D721Med (cell line): ENCODE results near the gene TF.
"Not testable (repeated sequence)": the region's sequence is repeated elsewhere in the genome, so short reads cannot be mapped to it uniquely, and the experiment has no call there.

Experiments used
- DNase-seq: peaks from one replicate; pipeline ENCODE4 v3.0.0; 2011; ENCODE audit warnings: low spot score; ENCODE audit not compliant: insufficient read length
- FAIRE-seq: peaks from 2 replicates; lab custom pipeline; 2011; peaks lifted over from hg19 to GRCh38; lab: Jason Lieb, UNC
- CTCF ChIP-seq: IDR thresholded peaks from 2 replicates; pipeline ENCODE4 v1.5.1; 2012; ENCODE audit warnings: mild to moderate bottlenecking, control low read depth; ENCODE audit not compliant: insufficient read depth; ENCODE audit errors: missing control alignments

The TF gene

DNA sequence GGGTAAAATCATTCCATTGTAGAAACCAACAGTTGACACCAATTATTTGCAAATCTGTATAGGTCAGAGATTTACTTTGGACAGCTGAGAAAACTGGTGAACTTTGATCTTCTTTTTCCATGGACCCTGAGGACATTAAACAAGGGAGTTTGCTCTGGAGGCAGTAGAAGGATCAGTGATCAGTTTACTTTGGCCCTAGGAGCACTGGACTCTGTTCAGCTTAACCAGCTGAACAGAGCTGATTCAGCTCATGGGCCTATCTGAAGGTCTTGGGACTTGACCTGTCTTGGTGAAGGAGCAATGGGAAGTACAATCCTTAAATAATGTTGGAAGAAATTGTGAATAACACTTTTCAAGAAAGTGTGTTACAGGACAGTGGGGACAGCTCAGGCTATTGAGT lies 15.2 kb upstream of the TF start:
- DNase-seq (no peak), FAIRE-seq (no peak)
- no peak for TF ChIP-seq CTCF

GRCh38 chr3:133732231-133732630 lies 14.0 kb upstream of the TF start:
- not testable (repeated sequence) for FAIRE-seq, DNase-seq

DNA sequence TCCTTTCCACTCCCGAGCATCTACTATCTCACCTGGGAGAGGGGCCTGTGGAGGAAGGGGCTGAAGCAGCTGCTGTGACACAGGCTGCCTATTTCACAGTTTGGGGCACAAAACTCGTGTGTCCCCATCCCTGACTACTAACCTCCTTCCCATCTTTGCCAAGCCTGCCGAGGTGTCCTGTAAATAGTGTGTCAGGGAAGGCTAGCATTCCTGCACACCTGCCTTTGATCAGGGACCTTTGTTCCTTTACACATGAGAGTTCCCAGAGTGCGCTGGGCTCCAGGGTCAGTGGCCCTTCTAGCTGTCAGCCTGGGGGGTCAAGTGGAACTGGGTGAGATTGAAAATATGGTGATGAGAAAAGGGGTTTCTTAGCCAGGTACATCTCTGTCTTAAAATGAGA lies 13.0 kb upstream of the TF start:
- TF ChIP-seq CTCF = no peak
- FAIRE-seq (no peak), DNase-seq (no peak)

DNA sequence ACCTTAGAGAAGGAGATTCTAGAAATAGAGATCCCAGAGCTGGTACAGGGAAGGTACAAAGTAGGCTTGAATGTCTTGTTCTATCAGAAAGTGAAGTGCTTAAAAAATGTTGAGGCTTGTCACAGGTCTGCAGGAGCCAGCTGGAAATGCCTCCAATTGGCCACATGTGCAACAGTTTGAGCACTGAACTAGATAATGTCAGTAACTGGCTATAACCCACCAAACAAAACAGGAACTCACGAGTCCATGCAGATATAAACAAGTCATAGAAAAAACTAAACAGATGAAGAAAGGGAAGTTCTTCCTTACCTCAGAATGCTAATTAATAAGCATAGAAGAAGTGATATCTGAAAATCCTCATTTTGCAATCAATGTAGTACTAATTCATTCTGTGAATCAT lies 11.9 kb upstream of the TF start:
- DNase-seq (no peak), FAIRE-seq (no peak)
- TF ChIP-seq CTCF = no peak

- TF ChIP-seq CTCF = no peak
- FAIRE-seq (no peak), DNase-seq (no peak)
Measured at GRCh38 chr3:133742351-133743091, 3.7 kb upstream of the TF start.

DNA sequence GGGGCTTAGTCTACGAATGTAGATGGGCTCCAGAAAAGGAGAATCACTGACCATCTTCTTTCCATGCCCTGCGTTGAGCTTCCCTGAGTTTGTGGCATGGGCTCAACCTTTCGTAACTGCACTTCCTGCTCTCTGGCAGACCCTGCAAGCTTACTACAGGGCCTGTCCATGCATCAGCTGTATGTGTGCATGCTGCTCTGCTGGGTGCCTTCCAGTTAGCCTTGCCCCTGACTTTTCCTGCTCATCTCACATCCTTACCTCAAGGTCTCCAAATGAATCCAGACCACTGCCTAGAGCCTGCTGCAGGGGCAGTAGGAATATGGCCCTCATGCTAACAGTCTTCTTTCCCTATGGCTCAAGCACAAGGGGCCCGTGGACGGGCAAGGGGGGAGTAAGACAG lies 2.0 kb upstream of the TF start:
- FAIRE-seq (no peak), DNase-seq (no peak)
- no peak for TF ChIP-seq CTCF

GRCh38 chr3:133745108-133745507 lies 1.1 kb upstream of the TF start:
- no peak for TF ChIP-seq CTCF
- no peak for DNase-seq
- FAIRE-seq = no peak
